Ovary (tissue), 3 donors: ENCODE measurements around the gene IFNG-AS1.

Experiments
- EP300 ChIP-seq: sonication (generic); formaldehyde crosslinking; IDR thresholded peaks from one replicate; pipeline ENCODE4 v1.6.1; 2017; ENCODE audit warnings: antibody characterized with exemption
- POLR2A ChIP-seq: fragments of 450-650 bp; IDR thresholded peaks from one replicate; pipeline ENCODE4 v1.6.1; 2017; ENCODE audit warnings: antibody characterized with exemption, mild to moderate bottlenecking, moderate library complexity
- TF ChIP-seq, protein P1 (sequence below), 3 donors: fragments of 450-650 bp in 2 of 3; fragments of 200-600 bp in 1 of 3; IDR thresholded peaks; one replicate each; pipeline versions ENCODE4 v1.5.1 to v1.8.0; 2016 to 2022; ENCODE audit warnings: antibody characterized with exemption in 3 of 3, mild to moderate bottlenecking in 1 of 3
- donor health status: DM: no; HTN: no; CAD: no.

DNA sequence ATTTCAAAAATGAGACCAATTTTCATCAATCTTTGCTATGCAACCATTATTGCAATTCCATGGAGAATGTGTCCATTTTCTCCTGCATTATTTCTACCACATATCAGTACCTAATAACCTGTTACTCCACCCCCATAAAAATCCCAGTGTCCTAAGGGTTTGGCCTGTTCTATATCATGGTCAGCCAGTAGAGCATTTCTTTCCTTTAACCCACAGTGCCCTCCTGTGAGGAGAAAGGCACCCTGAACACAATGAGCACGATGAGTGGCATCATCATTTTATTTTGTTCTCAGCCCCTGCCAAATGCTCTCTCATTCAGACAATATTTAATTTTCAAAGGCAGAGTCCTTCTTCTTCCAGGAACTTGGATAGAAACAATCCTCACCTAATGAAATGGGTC lies 11.6 kb upstream of the IFNG-AS1 start:
- TF ChIP-seq POLR2A = no peak
- TF ChIP-seq EP300 = no peak
- TF ChIP-seq, protein P1, sequence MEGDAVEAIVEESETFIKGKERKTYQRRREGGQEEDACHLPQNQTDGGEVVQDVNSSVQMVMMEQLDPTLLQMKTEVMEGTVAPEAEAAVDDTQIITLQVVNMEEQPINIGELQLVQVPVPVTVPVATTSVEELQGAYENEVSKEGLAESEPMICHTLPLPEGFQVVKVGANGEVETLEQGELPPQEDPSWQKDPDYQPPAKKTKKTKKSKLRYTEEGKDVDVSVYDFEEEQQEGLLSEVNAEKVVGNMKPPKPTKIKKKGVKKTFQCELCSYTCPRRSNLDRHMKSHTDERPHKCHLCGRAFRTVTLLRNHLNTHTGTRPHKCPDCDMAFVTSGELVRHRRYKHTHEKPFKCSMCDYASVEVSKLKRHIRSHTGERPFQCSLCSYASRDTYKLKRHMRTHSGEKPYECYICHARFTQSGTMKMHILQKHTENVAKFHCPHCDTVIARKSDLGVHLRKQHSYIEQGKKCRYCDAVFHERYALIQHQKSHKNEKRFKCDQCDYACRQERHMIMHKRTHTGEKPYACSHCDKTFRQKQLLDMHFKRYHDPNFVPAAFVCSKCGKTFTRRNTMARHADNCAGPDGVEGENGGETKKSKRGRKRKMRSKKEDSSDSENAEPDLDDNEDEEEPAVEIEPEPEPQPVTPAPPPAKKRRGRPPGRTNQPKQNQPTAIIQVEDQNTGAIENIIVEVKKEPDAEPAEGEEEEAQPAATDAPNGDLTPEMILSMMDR (IDR thresholded peaks at IDR 0.05) = no peak
